ENCODE measurements around the gene GRPEL1. TPM values are rescaled to one million over a fixed set of nuclear protein-coding genes. Genes with fewer than 3 reads are reported as not detected.

The GRPEL1 gene
- total RNA-seq, 1 experiment from 2014 or later: 46.6 TPM

DNA sequence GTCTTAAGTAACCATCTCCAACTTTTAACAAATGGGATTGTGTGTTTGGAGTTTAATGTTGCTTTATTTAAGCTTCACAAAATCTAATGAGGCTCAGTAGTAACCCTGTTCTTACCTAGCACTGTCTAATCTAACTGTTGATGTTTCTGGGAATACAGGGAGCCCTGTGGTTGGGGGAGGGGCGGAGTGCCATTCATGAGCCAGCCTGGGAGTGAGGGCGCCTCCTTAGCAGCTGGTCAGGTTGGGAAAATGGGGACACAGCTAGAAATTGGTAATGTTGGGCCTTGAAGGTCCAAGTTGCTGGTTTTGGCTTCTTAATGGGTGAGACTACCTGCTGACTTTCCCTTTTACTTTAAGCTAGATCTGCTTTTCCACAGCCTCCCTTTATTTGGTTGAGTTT lies 47.6 kb downstream of the GRPEL1 start:
- BruUV-seq (replicated peaks): no TSS peak

DNA sequence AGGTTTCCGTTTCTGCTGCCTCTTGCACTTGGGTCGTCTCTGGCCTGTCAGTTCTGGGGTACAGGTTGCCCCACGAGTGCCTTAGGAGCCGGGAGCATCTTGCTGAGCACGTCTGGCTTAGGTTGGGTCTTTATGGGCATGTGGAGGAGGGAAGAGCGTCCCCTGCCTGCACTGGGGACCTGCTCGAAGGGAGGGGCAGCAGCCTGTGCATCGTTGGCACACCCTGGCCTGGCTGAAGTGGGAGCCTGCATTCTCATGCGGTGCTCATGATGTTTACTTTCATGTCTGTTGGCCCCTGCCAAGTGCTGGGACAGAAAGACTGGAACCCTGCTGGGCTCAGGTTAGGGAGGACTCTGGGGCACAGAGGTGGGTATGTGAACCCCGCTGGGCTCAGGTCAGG lies 48.5 kb downstream of the GRPEL1 start:
- intact Hi-C loops (cut with micrococcal nuclease; ENCODE audit: unreplicated experiment) (no loop called here), in situ Hi-C loops (cut with HindIII; ENCODE audit: low pct_unique_long_range_greater_than_20kb, low sequenced_read_pairs) (no loop called here)
- POLR2A ChIA-PET: interaction anchor here (0.6 kb wide), 1 partner anchor 43 kb away, joined by 4 read pairs; no protein-coding TSS in a partner anchor
- H3K4me1 ChIP-seq (ENCODE audit: control insufficient read depth, insufficient read depth, low read length): peaks cover 38% of the 10 kb centered on the region
- no peak for DNase-seq (ENCODE audit: low read depth, low spot score)
- H3K36me3 ChIP-seq (ENCODE audit: control insufficient read depth, insufficient read depth, low read length): peaks cover 2% of the 10 kb centered on the region; the same call in 1 of the 2 replicates
- CTCF ChIA-PET: no interaction called here
- ATAC-seq: no peak
- no peaks in the 10 kb centered on the region for H3K9me3 ChIP-seq (ENCODE audit: control insufficient read depth, insufficient read depth, low read depth, low read length)
- no peaks in the 10 kb centered on the region for H3K27me3 ChIP-seq (ENCODE audit: control insufficient read depth, insufficient read depth, low read length)
- TF ChIP-seq, protein P1, sequence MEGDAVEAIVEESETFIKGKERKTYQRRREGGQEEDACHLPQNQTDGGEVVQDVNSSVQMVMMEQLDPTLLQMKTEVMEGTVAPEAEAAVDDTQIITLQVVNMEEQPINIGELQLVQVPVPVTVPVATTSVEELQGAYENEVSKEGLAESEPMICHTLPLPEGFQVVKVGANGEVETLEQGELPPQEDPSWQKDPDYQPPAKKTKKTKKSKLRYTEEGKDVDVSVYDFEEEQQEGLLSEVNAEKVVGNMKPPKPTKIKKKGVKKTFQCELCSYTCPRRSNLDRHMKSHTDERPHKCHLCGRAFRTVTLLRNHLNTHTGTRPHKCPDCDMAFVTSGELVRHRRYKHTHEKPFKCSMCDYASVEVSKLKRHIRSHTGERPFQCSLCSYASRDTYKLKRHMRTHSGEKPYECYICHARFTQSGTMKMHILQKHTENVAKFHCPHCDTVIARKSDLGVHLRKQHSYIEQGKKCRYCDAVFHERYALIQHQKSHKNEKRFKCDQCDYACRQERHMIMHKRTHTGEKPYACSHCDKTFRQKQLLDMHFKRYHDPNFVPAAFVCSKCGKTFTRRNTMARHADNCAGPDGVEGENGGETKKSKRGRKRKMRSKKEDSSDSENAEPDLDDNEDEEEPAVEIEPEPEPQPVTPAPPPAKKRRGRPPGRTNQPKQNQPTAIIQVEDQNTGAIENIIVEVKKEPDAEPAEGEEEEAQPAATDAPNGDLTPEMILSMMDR (IDR thresholded peaks at IDR 0.05): no peak
- no peak for TF ChIP-seq TCF7L2 (IDR thresholded peaks at IDR 0.05; ENCODE audit: low read depth, low read length)
- TF ChIP-seq, protein P2, sequence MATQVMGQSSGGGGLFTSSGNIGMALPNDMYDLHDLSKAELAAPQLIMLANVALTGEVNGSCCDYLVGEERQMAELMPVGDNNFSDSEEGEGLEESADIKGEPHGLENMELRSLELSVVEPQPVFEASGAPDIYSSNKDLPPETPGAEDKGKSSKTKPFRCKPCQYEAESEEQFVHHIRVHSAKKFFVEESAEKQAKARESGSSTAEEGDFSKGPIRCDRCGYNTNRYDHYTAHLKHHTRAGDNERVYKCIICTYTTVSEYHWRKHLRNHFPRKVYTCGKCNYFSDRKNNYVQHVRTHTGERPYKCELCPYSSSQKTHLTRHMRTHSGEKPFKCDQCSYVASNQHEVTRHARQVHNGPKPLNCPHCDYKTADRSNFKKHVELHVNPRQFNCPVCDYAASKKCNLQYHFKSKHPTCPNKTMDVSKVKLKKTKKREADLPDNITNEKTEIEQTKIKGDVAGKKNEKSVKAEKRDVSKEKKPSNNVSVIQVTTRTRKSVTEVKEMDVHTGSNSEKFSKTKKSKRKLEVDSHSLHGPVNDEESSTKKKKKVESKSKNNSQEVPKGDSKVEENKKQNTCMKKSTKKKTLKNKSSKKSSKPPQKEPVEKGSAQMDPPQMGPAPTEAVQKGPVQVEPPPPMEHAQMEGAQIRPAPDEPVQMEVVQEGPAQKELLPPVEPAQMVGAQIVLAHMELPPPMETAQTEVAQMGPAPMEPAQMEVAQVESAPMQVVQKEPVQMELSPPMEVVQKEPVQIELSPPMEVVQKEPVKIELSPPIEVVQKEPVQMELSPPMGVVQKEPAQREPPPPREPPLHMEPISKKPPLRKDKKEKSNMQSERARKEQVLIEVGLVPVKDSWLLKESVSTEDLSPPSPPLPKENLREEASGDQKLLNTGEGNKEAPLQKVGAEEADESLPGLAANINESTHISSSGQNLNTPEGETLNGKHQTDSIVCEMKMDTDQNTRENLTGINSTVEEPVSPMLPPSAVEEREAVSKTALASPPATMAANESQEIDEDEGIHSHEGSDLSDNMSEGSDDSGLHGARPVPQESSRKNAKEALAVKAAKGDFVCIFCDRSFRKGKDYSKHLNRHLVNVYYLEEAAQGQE (IDR thresholded peaks at IDR 0.05; ENCODE audit: insufficient read depth in 1 of 2, low read depth in 2 of 2, low read length in 1 of 2): no peak
- TF ChIP-seq SIN3A (IDR thresholded peaks at IDR 0.05; ENCODE audit: borderline replicate concordance, insufficient read depth, low read depth, low read length): no peak
- TF ChIP-seq POLR2AphosphoS5 (IDR thresholded peaks at IDR 0.05; ENCODE audit: low read depth, low read length): no peak
- BruUV-seq (replicated peaks): no TSS peak
- H3K27ac ChIP-seq (ENCODE audit: low read length): 0 out of 2 replicates have a peak overlapping the region, but pooled peaks have one; percentile 81
- H3K4me3 ChIP-seq (ENCODE audit: low read depth in 2 of 2, low read length in 2 of 2): no peak overlapping the region

More for the DNA sequence above, 47.6 kb downstream of the GRPEL1 start:
- no peak for ATAC-seq
- ChIA-PET POLR2A (interaction anchor here (0.6 kb wide), 1 partner anchor 42 kb away, joined by 4 read pairs; no protein-coding TSS in a partner anchor), CTCF (no interaction called here)
- Histone ChIP-seq H3K9me3 (ENCODE audit: control insufficient read depth, insufficient read depth, low read depth, low read length) (no peaks in the 10 kb centered on the region), H3K27me3 (ENCODE audit: control insufficient read depth, insufficient read depth, low read length) (no peaks in the 10 kb centered on the region), H3K36me3 (ENCODE audit: control insufficient read depth, insufficient read depth, low read length) (no peaks in the 10 kb centered on the region), H3K27ac (ENCODE audit: low read length) (peak overlapping the region; percentile 81), H3K4me3 (ENCODE audit: low read depth in 2 of 2, low read length in 2 of 2) (no peak overlapping the region), H3K4me1 (ENCODE audit: control insufficient read depth, insufficient read depth, low read length) (peaks cover 38% of the 10 kb centered on the region)
- in situ Hi-C loops (cut with HindIII; ENCODE audit: low pct_unique_long_range_greater_than_20kb, low sequenced_read_pairs): no loop called here
- TF ChIP-seq, protein P1 (IDR thresholded peaks at IDR 0.05): no peak
- TF ChIP-seq TCF7L2 (IDR thresholded peaks at IDR 0.05; ENCODE audit: low read depth, low read length): no peak
- no peak for TF ChIP-seq SIN3A (IDR thresholded peaks at IDR 0.05; ENCODE audit: borderline replicate concordance, insufficient read depth, low read depth, low read length)
- TF ChIP-seq, protein P2 (IDR thresholded peaks at IDR 0.05; ENCODE audit: insufficient read depth in 1 of 2, low read depth in 2 of 2, low read length in 1 of 2): no peak
- no peak for TF ChIP-seq POLR2AphosphoS5 (IDR thresholded peaks at IDR 0.05; ENCODE audit: low read depth, low read length)
- intact Hi-C loops (cut with micrococcal nuclease; ENCODE audit: unreplicated experiment): no loop called here
- no peak for DNase-seq (ENCODE audit: low read depth, low spot score)
